HEK293T (cell line): ENCODE measurements around the gene SALL1.

Experiments used
- ARNT ChIP-seq: fragments of 450-650 bp; IDR thresholded peaks from 2 replicates; pipeline ENCODE4 v1.6.1; 2017; ENCODE audit warnings: mild to moderate bottlenecking
- BHLHE40 ChIP-seq: fragments of 450-650 bp; IDR thresholded peaks from 2 replicates; pipeline ENCODE4 v1.6.1; 2016; ENCODE audit warnings: mild to moderate bottlenecking, moderate library complexity, borderline replicate concordance
- CTBP1 ChIP-seq: fragments of 450-650 bp; IDR thresholded peaks from 2 replicates; pipeline ENCODE4 v1.6.1; 2016; ENCODE audit warnings: borderline replicate concordance
- FOXA1 ChIP-seq: fragments of 450-650 bp; IDR thresholded peaks from 2 replicates; pipeline ENCODE4 v1.6.1; 2016; ENCODE audit warnings: mild to moderate bottlenecking
- FOXM1 ChIP-seq: fragments of 450-650 bp; IDR thresholded peaks from 2 replicates; pipeline ENCODE4 v1.6.1; 2017; ENCODE audit warnings: mild to moderate bottlenecking, borderline replicate concordance
- L3MBTL2 ChIP-seq: fragments of 450-650 bp; conservative IDR thresholded peaks from 2 replicates; pipeline ENCODE4 v1.6.1; 2016; ENCODE audit warnings: mild to moderate bottlenecking
- SP1 ChIP-seq: fragments of 450-650 bp; IDR thresholded peaks from 2 replicates; pipeline ENCODE4 v1.6.1; 2017
- SUZ12 ChIP-seq: fragments of 450-650 bp; IDR thresholded peaks from 2 replicates; pipeline ENCODE4 v1.6.1; 2016; ENCODE audit warnings: mild to moderate bottlenecking

DNA sequence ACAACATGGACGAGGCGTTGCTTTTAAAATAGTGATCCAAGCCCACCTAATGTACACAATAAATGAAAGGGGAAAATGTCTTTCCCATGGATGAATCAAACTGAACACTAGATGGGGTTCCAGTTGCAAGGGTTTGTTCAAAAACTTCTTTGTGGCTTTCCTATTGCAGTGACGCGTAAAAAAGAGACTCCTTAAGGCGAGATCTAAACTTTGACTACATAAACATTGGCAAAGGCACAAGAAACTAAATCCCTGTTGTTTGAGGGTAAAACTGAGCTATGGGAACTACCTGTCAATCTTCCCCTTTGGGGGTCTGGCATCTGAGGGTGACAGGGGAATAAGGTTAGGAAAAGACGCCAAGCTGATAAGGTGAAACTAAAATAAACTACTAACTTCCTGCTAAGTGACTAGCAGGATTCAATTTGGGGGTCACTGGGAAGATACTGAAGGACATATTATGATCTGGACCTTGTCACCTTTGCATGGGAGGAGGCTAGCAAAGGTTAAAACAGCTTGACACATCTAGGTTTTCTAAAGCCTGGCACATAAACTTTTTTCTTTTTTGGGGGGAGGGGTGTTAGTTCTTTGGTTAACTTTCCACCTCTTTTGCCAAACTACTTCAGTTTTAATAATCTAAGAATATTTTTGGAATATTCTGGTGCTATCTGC, 4.7 kb downstream of the SALL1 start:
- no peak for TF ChIP-seq SUZ12
- no peak for TF ChIP-seq L3MBTL2
- TF ChIP-seq CTBP1: no peak
- TF ChIP-seq FOXM1: no peak
- no peak for TF ChIP-seq BHLHE40
- no peak for TF ChIP-seq FOXA1
- no peak for TF ChIP-seq SP1
- TF ChIP-seq ARNT: no peak
